GM18861 (cell line): ENCODE measurements around the gene NDUFB6.
"Not testable (repeated sequence)": the region's sequence is repeated elsewhere in the genome, so short reads cannot be mapped to it uniquely, and the experiment has no call there.

Source experiments
- ATAC-seq: cut with Tn5 transposase; IDR thresholded peaks from one replicate; pipeline ENCODE4 v1.9.1; 2021; ENCODE audit not compliant: unreplicated experiment

Gene NDUFB6

GRCh38 chr9:32571969-32572899 is 725 bp downstream of the NDUFB6 start:
- peak; percentile 84 for ATAC-seq

- no peak for ATAC-seq
Observed at GRCh38 chr9:32570262-32570661, 2.7 kb downstream of the NDUFB6 start.

DNA sequence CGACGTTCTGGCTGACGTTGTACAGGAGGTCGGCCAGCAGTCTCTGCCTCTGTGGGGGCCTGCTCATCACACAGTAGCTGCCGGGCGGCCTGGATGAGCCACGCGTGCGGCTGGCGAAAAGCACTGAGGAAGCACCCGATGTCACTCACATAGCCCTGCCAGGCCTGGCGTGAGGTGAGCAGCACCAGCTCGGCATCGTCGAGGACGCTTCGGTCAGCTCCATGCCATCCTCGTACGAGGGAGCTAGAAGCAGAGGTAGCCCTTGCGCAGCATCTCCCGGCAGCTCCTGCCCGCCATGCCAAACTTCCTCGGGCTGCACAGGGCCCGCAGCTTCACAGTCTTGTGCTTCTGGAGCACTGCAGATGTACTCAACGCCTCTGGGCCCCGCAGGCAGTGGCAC is 6.2 kb downstream of the NDUFB6 start:
- ATAC-seq, result no peak

GRCh38 chr9:32565967-32566366 is 7.0 kb downstream of the NDUFB6 start:
- ATAC-seq, result no peak

- no peak for ATAC-seq
Observed at GRCh38 chr9:32558408-32558934, 14.5 kb downstream of the NDUFB6 start.

DNA sequence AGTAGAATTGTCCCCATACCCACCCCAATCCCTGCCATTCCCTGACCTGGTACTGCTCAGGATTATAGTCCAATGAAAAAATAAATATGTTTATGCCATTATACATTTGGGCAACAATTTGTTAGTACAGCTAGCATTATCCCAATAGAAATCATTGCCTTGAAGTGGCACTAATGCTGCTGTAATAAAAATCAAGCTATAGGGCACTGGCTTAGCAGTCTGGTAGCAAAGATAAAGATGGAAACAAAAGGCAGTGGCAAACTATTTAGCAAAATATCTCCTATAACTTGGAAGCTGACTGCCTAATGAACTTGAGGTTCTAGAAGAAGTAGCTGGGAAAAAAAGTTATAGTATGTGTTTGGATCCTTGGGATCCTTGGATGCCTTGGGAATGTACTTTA is 18.4 kb downstream of the NDUFB6 start:
- ATAC-seq, result no peak

- no peak for ATAC-seq
Observed at GRCh38 chr9:32554107-32554506, 18.9 kb downstream of the NDUFB6 start.

DNA sequence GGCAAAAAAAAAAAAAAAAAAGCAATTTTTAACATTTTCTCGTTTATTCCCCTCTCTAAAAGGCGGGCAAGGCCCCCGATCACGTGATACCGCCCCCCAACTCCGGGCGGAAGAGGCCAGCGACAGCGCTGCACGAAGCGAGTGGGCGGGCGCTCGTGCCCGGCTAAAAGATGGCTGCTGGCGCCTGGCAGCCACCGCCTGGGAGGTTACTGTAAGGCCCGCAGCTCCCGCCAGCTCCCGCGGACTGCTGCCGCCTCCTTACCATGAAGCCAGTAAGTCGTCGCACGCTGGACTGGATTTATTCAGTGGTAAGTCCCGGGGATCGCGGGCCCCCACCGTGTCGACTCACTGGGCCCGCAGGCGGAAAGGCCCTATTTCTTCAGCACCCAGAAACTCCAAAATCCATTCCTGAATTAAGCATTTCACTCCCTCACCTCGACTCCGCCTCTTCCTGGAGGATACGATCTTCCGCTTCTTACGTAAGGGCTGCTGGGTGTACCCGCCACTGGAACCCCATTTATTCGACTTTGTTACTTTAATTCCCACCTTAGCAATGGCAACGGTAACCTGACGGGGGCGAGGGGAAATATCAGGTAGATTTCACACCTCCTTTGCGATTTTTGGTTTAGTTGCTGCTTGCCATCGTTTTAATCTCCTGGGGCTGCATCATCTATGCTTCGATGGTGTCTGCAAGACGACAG is 20.6 kb downstream of the NDUFB6 start, which contains the start of the genes SMIM27 and TOPORS:
TSS of gene SMIM27 (plus strand) at position 156 of the 701 bp plus-strand sequence. CDS start at position 264, 108 bp downstream.
TSS of gene TOPORS (minus strand) at position 415 of the 701 bp plus-strand sequence. CDS start at position 265, 150 bp downstream.
- peak; percentile 68 for ATAC-seq

GRCh38 chr9:32551276-32552051 is 21.5 kb downstream of the NDUFB6 start:
- ATAC-seq, result peak; percentile 3

GRCh38 chr9:32550562-32551275 is 22.2 kb downstream of the NDUFB6 start:
- peak; percentile 58 for ATAC-seq

DNA sequence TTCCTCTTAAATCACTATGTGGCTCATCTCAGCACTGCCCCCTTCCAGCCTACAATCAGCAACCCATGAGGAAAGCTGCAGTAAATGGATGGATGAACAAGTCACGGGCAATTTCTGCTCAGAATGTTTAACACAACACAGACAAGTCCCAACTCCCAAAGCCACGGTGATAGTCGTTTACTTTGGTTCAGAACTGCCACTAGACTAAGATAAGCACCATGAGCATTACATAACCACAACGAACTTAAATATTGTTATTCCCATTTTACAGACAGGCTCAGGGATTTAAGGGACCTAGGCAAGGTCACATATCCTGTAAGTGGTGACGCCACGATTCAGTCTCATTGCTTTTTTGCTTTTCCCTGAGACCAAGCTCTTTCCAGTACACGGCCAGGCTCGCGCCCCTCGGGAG is 22.8 kb downstream of the NDUFB6 start:
- no peak for ATAC-seq

DNA sequence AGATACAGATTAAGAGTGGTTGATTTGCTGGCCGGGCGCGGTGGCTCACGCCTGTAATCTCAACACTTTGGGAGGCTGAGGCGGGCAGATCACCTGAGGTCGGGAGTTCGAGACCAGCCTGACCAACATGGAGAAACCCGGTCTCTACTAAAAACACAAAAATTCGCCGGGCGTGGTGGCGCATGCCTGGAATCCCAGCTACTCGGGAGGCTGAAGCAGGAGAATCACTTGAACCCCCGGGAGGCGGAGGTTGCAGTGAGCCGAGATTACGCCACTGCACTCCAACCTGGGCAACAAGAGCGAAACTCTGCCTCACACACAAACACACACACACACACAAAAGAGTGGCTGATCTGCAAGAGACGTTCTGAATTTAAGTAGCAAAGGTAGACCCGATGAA is 24.7 kb downstream of the NDUFB6 start:
- ATAC-seq, result not testable (repeated sequence)

DNA sequence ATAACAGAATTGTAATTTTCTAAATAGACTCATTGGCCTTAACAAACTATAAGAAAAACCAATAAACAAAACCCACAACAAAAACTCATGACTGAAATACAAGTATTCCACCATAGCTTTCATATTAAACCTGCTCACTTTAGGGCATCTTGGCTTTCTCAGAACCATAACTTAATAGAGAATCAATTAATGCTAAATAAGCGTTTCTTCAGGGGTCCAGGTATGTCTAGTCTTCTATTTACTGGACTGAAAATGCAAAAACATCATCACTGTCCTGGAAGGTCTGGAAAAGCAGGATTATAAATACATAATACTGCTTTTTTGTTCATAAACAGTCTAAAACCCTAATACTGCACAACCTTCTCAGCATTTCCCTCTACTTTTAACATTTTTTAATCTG is 27.1 kb downstream of the NDUFB6 start:
- no peak for ATAC-seq

DNA sequence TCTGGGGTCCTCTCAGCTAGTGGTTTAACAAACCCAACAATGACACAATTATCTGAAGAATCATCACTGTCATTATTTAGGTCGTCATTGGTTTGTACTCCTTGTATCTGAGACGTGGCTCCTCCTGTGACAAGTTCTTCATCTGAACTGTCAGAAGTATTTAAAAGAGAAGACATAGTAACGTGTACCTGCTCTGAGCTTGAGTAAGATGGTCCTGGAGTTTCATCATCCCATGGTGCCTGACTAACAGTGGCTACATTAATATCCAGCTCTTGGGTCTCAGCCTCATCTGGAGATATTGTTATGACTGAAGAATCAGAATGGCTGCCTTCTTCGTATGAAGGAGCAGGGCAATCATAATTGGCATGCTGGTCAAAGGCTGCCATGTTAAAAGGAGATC is 29.9 kb downstream of the NDUFB6 start:
- no peak for ATAC-seq

DNA sequence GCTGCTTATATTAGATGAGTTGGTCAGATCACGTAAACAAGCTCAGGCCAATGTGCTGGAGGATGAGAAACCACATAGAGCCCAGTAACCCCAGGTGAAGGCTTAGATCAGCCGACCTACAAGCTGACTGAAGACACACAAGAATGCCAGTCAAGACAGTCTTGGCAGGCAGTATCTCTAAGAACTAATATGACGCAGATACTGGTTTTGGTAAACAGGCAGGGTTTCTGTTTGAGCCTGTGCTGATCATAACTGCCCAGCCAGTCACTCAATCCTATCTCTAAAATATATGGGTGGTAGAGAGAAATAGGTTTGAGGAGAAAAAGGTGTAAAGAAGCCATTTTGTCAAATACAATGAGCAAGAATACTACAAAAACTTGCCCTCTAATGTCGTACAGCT is 39.1 kb downstream of the NDUFB6 start:
- no peak for ATAC-seq

- ATAC-seq, result no peak
Observed at GRCh38 chr9:32533336-32533735, 39.6 kb downstream of the NDUFB6 start.

- ATAC-seq, result peak; percentile 1
Observed at GRCh38 chr9:32526707-32527048, 46.3 kb downstream of the NDUFB6 start.

GRCh38 chr9:32526041-32526706 is 46.8 kb downstream of the NDUFB6 start, which contains the start of gene RIGI:
Gene RIGI (minus strand): TSS chr9:32526196. CDS start chr9:32526166, 30 bp downstream.
- ATAC-seq, result peak; percentile 58

- no peak for ATAC-seq
Observed at GRCh38 chr9:32525709-32526030, 47.3 kb downstream of the NDUFB6 start.
